NCI-H1694 treated with DMSO at 0.1 percent for 48 hours (cell line): ENCODE data around the gene MDH1.
"Not testable (repeated sequence)": the region's sequence is repeated elsewhere in the genome, so short reads cannot be mapped to it uniquely, and the experiment has no call there.

Source experiments
- DNase-seq: peaks from one replicate; lab custom pipeline; 2025; lab: John Stamatoyannopoulos, UW

Gene MDH1

GRCh38 chr2:63589148-63589958, 590 bp downstream of the MDH1 start:
- no peak for DNase-seq

- DNase-seq = no peak
Measured at GRCh38 chr2:63590626-63591408, 2.1 kb downstream of the MDH1 start.

- no peak for DNase-seq
Measured at GRCh38 chr2:63591566-63592175, 2.9 kb downstream of the MDH1 start.

GRCh38 chr2:63594660-63595059, 5.9 kb downstream of the MDH1 start:
- DNase-seq = no peak

GRCh38 chr2:63596401-63596883, 7.7 kb downstream of the MDH1 start:
- no peak for DNase-seq

GRCh38 chr2:63598981-63599380, 10.2 kb downstream of the MDH1 start:
- no peak for DNase-seq

GRCh38 chr2:63600881-63601460, 12.2 kb downstream of the MDH1 start:
- no peak for DNase-seq

GRCh38 chr2:63604666-63605065, 15.9 kb downstream of the MDH1 start:
- DNase-seq = no peak

GRCh38 chr2:63608865-63609264, 20.1 kb downstream of the MDH1 start:
- not testable (repeated sequence) for DNase-seq

- no peak for DNase-seq
Measured at GRCh38 chr2:63610525-63610924, 21.8 kb downstream of the MDH1 start.

GRCh38 chr2:63613391-63613901, 24.7 kb downstream of the MDH1 start:
- no peak for DNase-seq

- no peak for DNase-seq
Measured at GRCh38 chr2:63614448-63614968, 25.7 kb downstream of the MDH1 start.

- no peak for DNase-seq
Measured at GRCh38 chr2:63614983-63615945, 26.5 kb downstream of the MDH1 start.

- DNase-seq = no peak
Measured at GRCh38 chr2:63617366-63617765, 28.6 kb downstream of the MDH1 start.

- DNase-seq = no peak
Measured at GRCh38 chr2:63619328-63619727, 30.6 kb downstream of the MDH1 start.

GRCh38 chr2:63622751-63623150, 34.0 kb downstream of the MDH1 start:
- no peak for DNase-seq

- DNase-seq = not testable (repeated sequence)
Measured at GRCh38 chr2:63623763-63624162, 35.0 kb downstream of the MDH1 start.

- DNase-seq = no peak
Measured at GRCh38 chr2:63627866-63628265, 39.1 kb downstream of the MDH1 start.

- no peak for DNase-seq
Measured at GRCh38 chr2:63628403-63628942, 39.7 kb downstream of the MDH1 start.

- no peak for DNase-seq
Measured at GRCh38 chr2:63631501-63631900, 42.7 kb downstream of the MDH1 start.
